Activated T-helper 17 cell treated with anti-CD3 and anti-CD28 coated beads, Interleukin-2, amount 50 U/mL, for 72 hours (primary cell): ENCODE measurements around the gene BLID. TPM values are rescaled to one million over a fixed set of nuclear protein-coding genes. Genes with fewer than 3 reads are reported as not detected.
A peak's percentile ranks its signal among the peaks of the same experiment; 100 is the strongest.

Source experiments
- ATAC-seq: fragments of 150-1000 bp; cut with Tn5 transposase; replicated peaks from 2 replicates; pipeline ENCODE4 v1.10.0; 2021; ENCODE audit warnings: mild to moderate bottlenecking, moderate library complexity
- H3K27ac Mint-ChIP-seq: one replicate; pipeline ENCODE4 v1.8.0; 2022; ENCODE audit warnings: mixed read lengths
- H3K27me3 Mint-ChIP-seq: one replicate; pipeline ENCODE4 v1.8.0; 2022; ENCODE audit warnings: mixed read lengths
- H3K36me3 Mint-ChIP-seq: one replicate; pipeline ENCODE4 v1.8.0; 2022; ENCODE audit warnings: low read depth, mild to moderate bottlenecking, mixed read lengths
- H3K4me1 Mint-ChIP-seq: one replicate; pipeline ENCODE4 v1.8.0; 2022; ENCODE audit warnings: mixed read lengths
- H3K4me3 Mint-ChIP-seq: one replicate; pipeline ENCODE4 v1.8.0; 2022; ENCODE audit warnings: mild to moderate bottlenecking, mixed read lengths
- H3K9me3 Mint-ChIP-seq: one replicate; pipeline ENCODE4 v1.8.0; 2022; ENCODE audit warnings: mixed read lengths
- total RNA-seq, 2 donors: library from RNA; stranded (reverse); gene quantifications; one replicate each; pipeline ENCODE4 v1.2.3, GENCODE V29; 2022

BLID gene, protein sequence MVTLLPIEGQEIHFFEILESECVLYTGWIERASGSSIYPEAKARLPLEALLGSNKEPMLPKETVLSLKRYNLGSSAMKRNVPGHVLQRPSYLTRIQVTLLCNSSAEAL
- not detected for total RNA-seq

DNA sequence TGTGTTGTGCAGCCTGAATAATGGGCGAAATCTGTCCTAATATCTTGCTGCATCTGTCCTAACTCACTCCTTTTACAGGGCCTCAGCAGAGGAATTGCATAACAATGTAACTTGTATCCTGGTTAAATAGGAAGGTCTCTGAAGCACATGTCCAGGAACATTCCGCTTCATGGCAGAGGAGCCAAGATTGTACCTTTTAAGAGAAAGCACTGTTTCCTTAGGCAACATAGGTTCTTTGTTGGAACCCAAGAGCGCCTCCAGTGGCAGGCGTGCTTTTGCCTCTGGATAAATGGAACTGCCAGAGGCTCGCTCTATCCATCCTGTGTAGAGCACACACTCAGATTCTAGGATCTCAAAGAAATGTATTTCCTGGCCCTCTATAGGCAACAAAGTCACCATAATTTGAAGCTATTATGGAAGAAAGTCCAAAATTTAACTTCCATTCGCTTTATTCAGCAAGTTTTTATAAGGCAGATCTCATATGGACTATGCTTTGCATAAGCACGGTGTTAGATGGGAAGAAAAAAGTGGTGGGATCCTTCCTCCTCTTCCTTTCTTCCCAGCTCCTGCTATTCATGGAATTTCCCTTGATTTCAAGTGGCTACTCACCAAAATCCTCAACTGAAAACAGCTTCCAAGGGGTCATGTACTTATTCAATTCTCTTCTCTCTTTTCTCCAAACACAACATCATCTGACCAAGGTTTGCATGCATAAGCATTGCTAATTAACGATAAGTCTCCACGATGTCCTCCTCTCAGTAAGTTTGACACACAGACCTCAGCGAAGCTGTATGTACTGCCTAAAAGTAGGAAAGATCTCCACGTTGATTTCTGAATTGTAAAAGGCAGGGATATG lies at the start of gene BLID:
TSS of gene BLID (minus strand) at position 692 of the 856 bp plus-strand sequence. CDS start at position 399, 293 bp downstream.
- Mint-ChIP-seq H3K4me3 (no peak within 1 kb of the TSS), H3K36me3 (no peaks in the 10 kb centered on the region), H3K4me1 (no peaks in the 10 kb centered on the region), H3K27me3 (peaks cover 3% of the 10 kb centered on the region), H3K27ac (no peak within 1 kb of the TSS), H3K9me3 (no peaks in the 10 kb centered on the region)
- no peak for ATAC-seq

DNA sequence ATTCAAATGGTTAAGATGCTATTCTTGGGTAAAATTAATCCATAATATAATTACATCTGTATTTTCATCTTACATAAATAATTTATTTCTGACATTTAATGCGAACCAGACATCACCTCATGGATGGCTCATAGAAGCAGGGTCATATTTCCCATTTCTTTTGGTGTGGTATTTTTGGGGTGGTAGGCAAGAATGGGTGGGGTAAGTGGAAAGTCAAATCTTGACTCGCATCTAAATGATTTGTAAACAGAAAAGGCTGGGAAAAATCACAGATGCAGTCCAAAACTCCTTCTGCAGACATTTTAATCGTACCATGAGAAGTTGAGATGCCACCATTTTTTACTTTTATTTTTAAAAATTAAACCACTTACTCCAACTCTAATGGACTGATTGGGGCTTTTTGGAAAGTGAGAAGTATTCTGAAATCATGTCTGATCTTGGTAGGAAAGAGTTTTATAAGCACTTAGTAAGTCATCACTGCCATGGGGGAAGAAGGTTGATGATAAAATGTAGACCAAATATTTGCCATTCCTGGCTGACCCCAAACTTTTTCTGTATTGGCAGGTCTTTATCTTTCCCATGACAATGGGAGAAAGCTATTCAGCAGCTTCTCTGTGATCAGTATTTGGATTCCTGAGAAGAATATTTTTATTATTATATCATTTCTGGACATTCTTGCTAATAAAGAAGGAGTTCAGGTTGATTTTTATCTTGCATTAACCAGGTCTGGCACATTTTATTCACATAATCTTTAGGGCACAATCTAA lies 47.2 kb upstream of the BLID start:
- Mint-ChIP-seq H3K36me3 (no peaks in the 10 kb centered on the region), H3K4me1 (no peaks in the 10 kb centered on the region), H3K27me3 (peaks cover 17% of the 10 kb centered on the region), H3K4me3 (no peak overlapping the region), H3K27ac (no peak overlapping the region), H3K9me3 (no peaks in the 10 kb centered on the region)
- no peak for ATAC-seq

DNA sequence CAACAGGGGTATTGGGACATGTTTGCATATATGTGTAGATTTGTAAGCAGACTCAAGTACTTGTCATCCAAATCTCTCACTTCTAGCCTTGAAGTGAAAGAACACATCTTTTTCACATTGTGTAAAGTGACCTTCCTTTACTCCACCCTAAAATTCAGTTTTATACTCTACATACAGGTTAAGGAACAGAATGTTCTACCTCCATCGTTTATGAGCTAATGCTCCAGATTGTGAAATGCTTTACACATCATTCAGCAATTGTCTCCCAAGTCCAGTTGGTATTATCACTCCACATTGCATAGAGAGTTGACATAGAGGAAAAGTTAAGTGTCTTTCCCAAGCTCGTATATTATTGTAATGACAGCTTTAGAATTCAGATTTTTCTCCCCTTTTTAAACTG lies 46.1 kb upstream of the BLID start:
- Mint-ChIP-seq H3K9me3 (no peaks in the 10 kb centered on the region), H3K4me1 (no peaks in the 10 kb centered on the region)
- ATAC-seq: no peak

DNA sequence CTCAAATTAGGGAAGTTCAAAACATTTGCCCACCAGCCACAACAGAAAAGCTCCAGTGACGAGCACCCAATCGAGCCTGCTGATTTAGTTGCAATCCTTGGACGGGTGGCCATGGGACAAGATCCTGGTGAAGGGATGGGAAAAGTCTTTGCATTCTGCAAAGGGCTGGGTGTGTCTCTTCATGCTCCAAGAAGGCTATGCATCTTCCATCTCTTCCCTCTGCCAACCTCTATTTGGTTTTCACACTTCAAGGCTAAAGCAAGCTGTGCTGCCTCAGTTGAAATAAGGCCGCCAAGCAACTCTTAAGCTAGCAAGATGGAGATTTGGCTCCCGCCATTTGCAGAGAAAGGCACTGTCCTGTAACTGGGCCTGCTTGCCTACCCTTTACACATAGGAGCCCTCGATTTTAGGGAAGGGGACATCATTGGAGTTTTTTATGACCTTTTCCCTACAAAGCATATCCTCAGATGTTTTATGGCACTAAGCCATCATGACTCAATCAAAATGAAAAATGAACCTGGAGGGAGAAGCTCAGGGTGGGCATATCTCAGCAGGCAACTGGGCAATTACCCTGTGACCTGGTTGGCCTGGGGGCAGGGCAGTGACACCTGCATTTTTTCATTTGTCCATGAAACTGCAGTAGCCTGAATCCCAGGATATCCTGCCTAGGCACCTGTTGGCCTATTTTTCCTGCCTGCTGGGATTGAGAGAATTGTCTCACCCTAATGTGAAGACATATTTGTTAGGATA lies 45.0 kb upstream of the BLID start:
- H3K4me1 Mint-ChIP-seq: no peaks in the 10 kb centered on the region
- H3K4me3 Mint-ChIP-seq: no peak overlapping the region
- H3K27me3 Mint-ChIP-seq: peaks cover 16% of the 10 kb centered on the region

More for the DNA sequence above, 46.1 kb upstream of the BLID start:
- no peaks in the 10 kb centered on the region for H3K36me3 Mint-ChIP-seq
- H3K4me3 Mint-ChIP-seq: no peak overlapping the region
- peaks cover 17% of the 10 kb centered on the region for H3K27me3 Mint-ChIP-seq
- H3K27ac Mint-ChIP-seq: no peak overlapping the region

DNA sequence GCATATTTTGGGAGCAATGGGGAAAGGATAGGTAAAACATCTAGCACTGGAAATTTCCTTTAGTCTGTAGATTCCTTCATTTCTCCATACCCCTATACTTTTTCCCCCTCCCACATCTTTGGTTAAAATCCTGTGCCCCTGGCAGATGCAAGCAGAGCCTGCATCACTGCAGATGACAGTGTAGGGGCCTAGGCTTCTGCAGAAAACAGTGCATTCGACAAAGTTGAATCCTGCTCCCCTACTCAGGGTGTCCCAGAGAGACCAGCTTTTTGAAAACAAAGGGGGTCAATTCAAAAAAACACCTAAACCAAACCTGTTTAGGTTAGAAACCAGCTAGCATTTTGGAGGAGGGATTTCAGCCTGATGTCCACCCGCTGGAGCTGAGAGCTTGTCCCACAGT lies 43.8 kb upstream of the BLID start:
- H3K9me3 Mint-ChIP-seq: no peaks in the 10 kb centered on the region

More for the DNA sequence above, 45.0 kb upstream of the BLID start:
- no peak for ATAC-seq
- H3K27ac Mint-ChIP-seq: no peak overlapping the region
- H3K36me3 Mint-ChIP-seq: no peaks in the 10 kb centered on the region
- H3K9me3 Mint-ChIP-seq: no peaks in the 10 kb centered on the region

DNA sequence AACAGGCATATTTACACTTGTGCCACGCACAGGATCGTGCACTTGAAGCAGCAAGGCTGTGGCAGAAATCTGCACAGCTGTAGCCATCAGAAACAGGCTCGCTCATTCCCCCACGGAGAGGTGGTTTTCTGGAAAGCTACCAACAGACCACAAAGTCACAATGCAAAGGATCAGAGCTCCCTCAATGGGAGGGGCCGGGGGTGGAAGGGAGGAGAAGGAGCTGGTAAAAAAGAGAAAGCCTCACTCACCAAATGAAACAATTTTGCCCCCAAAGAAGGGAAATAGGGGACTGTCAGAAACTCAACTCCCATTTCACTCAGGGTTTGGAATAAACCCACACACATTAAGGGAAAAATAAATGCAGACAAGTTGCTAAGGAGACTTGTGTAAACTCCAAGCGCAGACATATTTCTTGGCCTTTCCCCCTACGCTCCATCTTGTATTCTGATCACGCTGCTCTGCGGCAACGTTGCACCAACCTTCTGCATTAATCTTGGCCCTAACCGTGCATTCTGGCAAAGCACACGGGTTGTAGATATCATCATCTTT lies 43.2 kb upstream of the BLID start:
- peaks cover 7% of the 10 kb centered on the region for H3K27me3 Mint-ChIP-seq
- H3K4me1 Mint-ChIP-seq: no peaks in the 10 kb centered on the region
- no peaks in the 10 kb centered on the region for H3K36me3 Mint-ChIP-seq
- H3K4me3 Mint-ChIP-seq: no peak overlapping the region
- H3K27ac Mint-ChIP-seq: no peak overlapping the region
- no peak for ATAC-seq
- no peaks in the 10 kb centered on the region for H3K9me3 Mint-ChIP-seq

More for the DNA sequence above, 43.8 kb upstream of the BLID start:
- no peak for ATAC-seq
- H3K4me1 Mint-ChIP-seq: no peaks in the 10 kb centered on the region
- H3K27me3 Mint-ChIP-seq: peaks cover 7% of the 10 kb centered on the region
- no peak overlapping the region for H3K27ac Mint-ChIP-seq
- no peak overlapping the region for H3K4me3 Mint-ChIP-seq
- no peaks in the 10 kb centered on the region for H3K36me3 Mint-ChIP-seq

DNA sequence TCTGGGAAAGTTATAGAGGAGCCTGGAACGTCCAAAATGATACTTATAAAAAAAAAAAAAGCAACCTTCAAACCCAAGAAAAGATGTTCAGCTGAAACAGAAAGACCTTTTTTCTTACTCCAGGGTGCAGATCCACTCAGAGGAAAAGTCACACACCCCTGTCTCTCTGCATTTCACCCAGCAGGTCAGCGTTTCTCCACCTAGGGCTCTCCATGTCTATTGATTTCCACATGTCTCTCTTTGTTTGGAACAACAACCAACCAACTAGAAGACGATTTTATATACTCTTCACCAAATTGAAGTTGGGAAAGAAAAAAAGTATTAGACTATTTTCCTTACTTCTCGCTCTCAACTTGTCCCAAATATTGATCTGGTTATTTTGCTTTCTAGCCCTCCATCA lies 42.2 kb upstream of the BLID start:
- Mint-ChIP-seq H3K4me1 (no peaks in the 10 kb centered on the region), H3K27me3 (peaks cover 10% of the 10 kb centered on the region), H3K4me3 (peak overlapping the region; percentile 47), H3K36me3 (no peaks in the 10 kb centered on the region), H3K27ac (no peak overlapping the region), H3K9me3 (no peaks in the 10 kb centered on the region)
- ATAC-seq: no peak

DNA sequence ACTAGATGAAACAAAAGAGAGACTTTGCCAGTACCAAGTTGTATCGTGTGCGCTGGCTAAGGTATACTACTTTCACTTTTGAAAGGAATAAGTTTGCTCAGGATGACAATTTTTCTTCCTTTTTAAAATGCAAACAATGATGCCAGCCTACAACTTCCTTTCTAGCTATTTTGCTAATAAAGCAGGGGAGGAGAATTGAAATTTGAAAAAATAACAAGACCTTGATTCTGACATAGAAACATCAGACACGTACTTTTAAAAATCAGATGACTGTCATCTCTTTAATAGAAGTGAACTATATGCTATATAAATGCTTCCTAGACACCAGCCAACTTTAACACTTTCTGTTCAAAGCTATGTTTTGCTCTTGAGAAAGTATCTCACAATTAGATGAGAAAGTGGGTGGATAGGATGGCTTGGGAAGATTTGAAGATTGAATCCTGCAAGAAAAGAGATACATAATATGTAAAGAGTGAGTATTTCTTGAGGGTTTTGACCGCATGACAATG lies 41.7 kb upstream of the BLID start:
- Mint-ChIP-seq H3K27me3 (peaks cover 10% of the 10 kb centered on the region), H3K4me1 (no peaks in the 10 kb centered on the region), H3K9me3 (no peaks in the 10 kb centered on the region), H3K27ac (no peak overlapping the region), H3K4me3 (peak overlapping the region; percentile 47), H3K36me3 (no peaks in the 10 kb centered on the region)
- ATAC-seq: no peak

DNA sequence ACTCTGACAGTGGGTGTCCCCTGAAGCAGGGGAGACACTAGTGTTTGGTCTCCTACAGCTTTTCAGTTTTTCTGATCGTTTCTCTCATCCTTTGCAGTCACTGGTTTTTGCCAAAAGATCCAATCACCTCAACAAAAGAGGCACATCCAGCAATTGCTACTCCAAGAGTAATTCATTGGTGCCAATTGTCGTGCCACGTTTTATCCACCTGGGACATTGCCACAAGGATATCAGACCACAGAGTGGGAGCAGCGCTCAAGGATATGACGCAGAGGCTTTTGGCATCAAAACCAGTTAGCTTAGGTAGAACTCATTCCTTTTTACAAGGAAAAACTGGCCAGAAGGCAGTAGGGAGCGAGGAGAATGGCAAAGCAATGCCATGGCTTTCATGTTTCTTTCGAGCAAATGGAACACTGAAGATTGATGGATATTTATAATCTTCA lies 40.9 kb upstream of the BLID start:
- H3K27ac Mint-ChIP-seq: no peak overlapping the region
- no peaks in the 10 kb centered on the region for H3K4me1 Mint-ChIP-seq
- no peak for ATAC-seq
- H3K27me3 Mint-ChIP-seq: peaks cover 10% of the 10 kb centered on the region
- no peaks in the 10 kb centered on the region for H3K36me3 Mint-ChIP-seq
- no peaks in the 10 kb centered on the region for H3K9me3 Mint-ChIP-seq
- H3K4me3 Mint-ChIP-seq: peak overlapping the region; percentile 47

DNA sequence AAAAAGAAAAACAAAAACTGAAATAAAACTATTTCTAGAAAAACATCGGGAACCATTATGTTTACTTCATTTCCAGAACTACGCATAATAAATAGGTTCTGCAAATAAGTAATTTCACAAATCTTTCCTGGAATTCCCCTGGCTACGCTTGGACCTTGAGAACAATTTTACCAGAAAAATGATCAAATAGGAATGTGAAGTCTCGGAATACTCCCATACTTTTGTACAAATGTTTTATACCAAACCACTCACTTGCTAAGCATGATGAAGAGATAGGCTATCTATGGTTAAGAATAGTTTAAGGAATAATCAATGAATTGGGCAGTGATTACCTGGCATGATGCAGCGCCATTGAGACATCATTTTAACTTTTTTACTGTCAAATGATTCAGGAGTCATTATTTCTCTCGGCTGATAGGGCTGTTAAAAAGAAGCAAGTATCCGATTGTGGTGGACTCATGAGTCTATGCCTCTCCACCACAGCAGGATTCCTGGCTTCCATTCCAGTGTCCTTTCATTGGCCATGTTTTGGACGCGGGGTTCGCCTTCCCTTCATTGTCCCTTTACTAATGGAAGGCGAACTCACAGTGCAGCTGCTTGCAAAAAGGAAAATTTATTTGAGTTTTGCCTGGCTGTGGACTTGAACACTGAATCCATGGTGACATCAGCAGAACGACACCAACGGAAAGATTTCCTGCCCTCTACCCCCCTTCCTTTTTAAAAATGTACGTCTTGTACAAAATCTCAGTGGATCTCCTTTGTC lies 39.9 kb upstream of the BLID start:
- no peaks in the 10 kb centered on the region for H3K4me1 Mint-ChIP-seq
- no peak overlapping the region for H3K27ac Mint-ChIP-seq
- no peak for ATAC-seq
- no peaks in the 10 kb centered on the region for H3K9me3 Mint-ChIP-seq
- no peak overlapping the region for H3K4me3 Mint-ChIP-seq
- no peaks in the 10 kb centered on the region for H3K36me3 Mint-ChIP-seq
- H3K27me3 Mint-ChIP-seq: peaks cover 10% of the 10 kb centered on the region

DNA sequence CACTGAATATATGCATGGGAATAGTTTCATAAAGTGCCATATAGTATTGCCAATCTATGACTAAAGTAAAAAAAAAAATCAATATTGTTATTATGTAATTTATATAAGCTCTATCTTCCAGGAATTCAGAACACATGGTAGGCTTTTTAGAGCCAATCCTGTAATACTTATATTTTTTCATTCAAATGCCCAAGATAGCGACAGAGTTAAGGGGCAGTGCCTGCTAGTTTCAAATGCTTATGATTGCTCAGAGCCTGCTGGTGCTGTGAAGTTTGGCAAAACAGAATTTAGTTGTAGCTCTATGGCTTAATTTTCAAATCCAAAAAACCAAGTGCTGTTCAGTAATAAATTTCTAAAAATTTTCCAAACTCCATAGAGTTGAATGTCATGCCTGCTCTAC lies 39.0 kb upstream of the BLID start:
- H3K27me3 Mint-ChIP-seq: peaks cover 6% of the 10 kb centered on the region
- no peak for ATAC-seq
- no peak overlapping the region for H3K27ac Mint-ChIP-seq
- H3K4me1 Mint-ChIP-seq: no peaks in the 10 kb centered on the region
- H3K9me3 Mint-ChIP-seq: no peaks in the 10 kb centered on the region
- no peak overlapping the region for H3K4me3 Mint-ChIP-seq
- H3K36me3 Mint-ChIP-seq: no peaks in the 10 kb centered on the region

DNA sequence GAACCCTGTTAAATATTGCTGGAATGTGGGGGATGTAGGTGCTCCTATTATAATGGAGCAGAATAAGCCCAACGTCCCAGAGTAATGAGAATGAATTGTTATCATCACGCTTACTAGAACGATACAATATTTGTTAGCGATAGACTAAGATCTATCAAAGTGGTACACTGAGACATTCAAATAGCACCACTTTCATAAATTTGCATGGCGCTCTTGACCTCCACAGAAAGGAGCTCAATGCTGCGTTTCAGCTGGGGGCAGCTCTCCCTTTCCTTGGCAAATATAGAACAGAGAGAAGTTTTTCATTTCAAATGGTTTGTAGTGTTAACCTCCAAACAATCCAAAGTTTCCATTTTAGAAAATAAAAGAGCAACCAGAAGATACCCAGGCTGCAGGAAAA lies 38.2 kb upstream of the BLID start:
- ATAC-seq: no peak
- H3K36me3 Mint-ChIP-seq: no peaks in the 10 kb centered on the region
- no peaks in the 10 kb centered on the region for H3K4me1 Mint-ChIP-seq
- no peak overlapping the region for H3K4me3 Mint-ChIP-seq
- H3K9me3 Mint-ChIP-seq: no peaks in the 10 kb centered on the region
- H3K27ac Mint-ChIP-seq: no peak overlapping the region
- H3K27me3 Mint-ChIP-seq: peaks cover 6% of the 10 kb centered on the region

DNA sequence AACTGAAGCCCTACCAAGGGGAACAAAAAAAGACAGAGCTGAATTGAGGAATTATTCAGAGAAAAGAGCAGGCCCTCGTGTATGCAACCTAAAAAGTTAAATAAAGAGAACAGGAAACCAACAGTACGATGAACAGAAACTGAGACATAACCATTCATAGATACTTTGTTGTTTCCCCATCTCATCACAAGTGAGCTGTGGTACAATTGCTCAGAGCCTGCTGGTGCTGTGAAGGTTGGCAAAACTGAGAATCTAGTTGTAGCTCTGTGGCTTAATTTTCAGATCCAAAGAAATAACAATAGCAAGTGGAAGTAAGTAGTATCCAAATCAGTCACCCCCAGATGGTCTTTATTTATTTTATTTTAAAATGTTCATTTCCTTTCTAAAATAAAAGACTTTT lies 37.7 kb upstream of the BLID start:
- Mint-ChIP-seq H3K4me1 (no peaks in the 10 kb centered on the region), H3K9me3 (no peaks in the 10 kb centered on the region), H3K27me3 (peaks cover 6% of the 10 kb centered on the region), H3K4me3 (no peak overlapping the region), H3K27ac (no peak overlapping the region), H3K36me3 (no peaks in the 10 kb centered on the region)
- no peak for ATAC-seq
